Amygdala (tissue), 56 donors: ENCODE results near the gene CCT3.
A peak's percentile ranks its signal among the peaks of the same experiment; 100 is the strongest.
"Not testable (repeated sequence)": the region's sequence is repeated elsewhere in the genome, so short reads cannot be mapped to it uniquely, and the experiment has no call there.

Experiments
- DNase-seq, 56 donors: peaks; one replicate each; lab custom pipeline; 2025; lab: John Stamatoyannopoulos, UW

The CCT3 gene

DNA sequence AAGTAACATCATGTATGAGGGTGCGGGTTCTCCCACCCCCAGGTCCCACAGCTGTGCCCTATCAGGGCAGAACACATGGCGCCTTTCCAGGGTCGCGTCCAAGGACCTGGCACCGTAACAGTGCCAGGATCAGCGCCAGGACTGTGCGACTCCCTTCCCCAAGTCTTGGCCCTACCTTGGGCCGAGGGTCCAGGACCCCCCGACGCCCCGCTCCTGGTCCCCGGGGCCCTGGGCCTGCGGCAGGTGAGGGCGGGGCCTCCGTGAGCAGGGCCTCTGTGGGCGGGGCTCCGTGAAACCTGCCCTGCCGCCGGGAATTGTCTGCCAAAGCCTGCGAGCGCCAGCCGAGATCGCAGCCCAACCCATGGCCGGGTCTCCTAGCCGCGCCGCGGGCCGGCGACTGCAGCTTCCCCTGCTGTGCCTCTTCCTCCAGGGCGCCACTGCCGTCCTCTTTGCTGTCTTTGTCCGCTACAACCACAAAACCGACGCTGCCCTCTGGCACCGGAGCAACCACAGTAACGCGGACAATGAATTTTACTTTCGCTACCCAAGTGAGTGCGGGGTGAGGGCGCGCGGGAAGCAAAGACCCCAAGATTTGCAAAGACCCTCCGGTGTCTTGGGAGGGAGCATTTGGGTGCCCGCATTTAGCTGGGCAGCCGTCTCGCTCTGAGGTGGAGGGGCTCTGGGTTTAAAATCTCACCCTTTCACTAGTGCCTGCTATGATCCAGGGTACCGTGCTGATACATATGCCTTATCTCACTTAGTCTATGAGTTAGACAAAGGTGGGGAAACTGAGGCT is 31.0 kb upstream of the CCT3 start, which contains the start of gene RHBG:
Gene RHBG, plus strand, starts transcription at position 323 of the 796 bp plus-strand sequence. Its CDS starts 39 bp downstream, at position 362.
- DNase-seq, result peak in 1 of 56 donors; percentile 56

DNA sequence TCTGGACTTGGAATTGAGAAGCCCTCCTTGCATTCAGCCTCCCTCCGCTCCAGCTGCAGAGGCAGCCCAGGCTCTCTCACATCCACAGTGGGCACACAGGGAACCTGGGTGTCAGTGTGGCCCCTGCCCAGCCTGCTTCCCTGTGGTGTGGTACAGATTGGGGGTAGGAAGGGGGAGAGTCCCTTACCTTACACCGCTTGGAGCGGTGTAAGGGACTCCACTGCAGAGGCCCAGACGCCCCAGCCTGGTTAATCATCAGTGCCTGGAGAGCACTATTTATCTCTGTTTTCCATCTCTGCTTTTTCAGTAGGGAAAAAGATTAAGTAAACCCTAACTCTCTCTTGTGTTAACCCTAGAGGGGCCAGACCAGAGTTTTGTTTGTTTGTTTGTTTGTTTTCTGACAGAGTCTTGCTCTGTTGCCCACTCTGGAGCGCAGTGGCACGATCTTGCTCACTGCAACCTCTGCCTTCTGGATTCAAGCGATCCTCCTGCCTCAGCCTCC is 30.1 kb upstream of the CCT3 start:
- DNase-seq, result no peak

DNA sequence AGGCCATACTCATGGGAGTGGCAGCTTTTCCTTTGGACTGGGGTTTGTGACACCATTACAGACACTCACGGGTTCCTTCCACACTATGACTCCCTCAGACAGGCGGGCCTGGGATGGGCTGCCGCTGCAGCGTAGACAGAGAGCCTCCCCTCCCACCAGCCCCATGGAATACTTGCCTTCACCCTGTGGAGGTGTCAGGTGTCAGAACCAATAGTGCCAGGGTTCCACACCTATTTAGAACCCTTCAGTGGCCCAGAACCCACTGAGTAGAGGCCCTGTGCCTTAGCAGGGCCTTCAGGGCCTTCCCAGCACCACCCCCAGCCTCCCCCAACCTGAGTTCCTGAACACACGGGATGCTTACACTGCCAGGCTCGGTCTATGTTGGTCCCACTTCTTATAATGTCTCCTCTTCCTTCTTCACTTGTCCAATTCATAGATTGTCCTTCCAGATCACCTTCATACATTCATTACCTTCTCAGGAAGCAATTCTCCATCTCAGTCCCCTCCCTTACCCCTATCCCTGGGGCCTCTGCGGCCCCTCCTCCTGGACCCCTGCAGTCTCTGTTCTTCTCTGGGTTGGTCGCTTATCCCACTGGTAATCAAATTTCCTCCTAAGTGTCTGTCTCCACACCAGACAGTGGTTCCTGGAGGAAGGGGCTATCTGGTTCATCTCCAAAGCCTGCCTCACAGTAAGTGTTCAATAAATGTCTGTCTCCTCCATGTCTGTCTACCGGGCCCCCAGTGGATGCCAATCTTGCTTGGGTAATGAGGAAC is 29.5 kb upstream of the CCT3 start:
- no peak for DNase-seq

DNA sequence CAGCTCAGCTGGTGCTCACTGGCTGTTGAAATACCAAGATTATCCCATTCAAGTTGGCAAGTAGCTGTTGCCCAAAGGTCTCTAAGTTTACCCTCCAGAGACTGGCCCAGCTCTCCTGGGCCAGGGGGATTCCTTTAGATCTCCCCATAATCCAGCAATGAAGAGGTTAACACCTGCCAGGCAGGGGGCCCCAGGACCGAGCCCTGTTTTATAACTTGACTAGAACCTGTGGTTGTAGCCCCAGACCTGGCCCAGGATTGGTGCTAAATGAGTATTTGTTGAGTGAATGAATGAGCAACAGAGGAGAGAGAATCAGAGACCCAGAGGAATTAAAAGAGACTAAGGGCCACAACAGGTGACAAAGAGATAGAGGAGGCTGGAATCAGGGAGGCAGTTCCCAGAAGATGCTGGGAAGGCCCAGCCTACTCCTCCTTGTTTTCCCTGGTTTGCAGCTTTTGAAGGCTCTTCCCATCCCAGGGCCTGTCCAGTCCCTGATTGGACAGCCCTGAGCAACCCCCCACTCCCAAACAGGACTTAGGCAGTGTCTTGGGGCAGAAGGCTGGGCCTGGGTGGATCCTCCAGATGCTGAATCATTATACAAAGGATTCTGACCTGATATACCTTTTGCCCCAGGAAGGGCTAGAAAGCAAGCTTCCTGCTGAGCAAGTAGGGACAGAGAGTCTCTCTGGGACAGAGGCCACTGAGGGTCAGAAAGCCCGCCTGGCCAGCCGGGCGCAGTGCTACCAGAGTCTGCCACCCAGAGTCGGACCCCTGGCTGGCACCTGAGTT is 28.5 kb upstream of the CCT3 start:
- no peak for DNase-seq

DNA sequence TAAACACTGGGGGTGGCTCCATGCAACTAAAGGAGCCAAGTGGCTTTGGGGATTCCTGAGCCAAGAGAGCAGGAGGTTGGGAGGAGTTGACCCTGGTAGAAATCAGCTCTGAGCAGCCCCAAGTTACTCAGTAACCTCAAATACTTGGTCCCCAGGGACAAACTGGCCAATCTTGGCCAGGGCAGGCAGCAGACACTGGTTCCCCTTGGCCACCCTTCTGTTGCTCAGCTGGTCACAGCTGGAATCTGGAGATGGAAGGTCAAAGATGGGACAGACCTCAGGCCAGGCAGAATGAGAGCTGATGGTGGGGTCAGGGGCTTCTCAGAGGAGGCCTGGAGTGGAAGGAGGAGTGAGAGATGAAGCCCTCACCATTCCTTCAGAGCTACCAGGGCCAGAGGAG is 27.7 kb upstream of the CCT3 start:
- DNase-seq, result no peak

DNA sequence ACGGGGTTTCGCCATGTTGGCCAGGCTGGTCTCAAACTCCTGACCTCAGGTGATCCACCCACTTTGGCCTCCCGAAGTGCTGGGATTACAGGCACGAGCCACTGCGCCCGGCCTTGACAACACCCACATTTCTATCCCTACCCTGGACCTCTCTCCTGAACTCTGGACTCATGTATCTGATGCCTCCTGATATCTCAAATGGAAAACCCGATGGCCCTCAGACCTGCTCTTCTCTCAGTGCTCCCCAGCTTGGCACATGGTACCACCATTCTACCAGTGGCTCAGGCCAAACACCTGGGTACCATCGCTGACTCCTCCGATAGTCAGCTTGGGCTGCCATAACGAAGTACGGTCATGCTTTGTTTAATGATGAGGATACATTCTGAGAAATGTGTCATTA is 22.4 kb upstream of the CCT3 start:
- DNase-seq, result no peak

DNA sequence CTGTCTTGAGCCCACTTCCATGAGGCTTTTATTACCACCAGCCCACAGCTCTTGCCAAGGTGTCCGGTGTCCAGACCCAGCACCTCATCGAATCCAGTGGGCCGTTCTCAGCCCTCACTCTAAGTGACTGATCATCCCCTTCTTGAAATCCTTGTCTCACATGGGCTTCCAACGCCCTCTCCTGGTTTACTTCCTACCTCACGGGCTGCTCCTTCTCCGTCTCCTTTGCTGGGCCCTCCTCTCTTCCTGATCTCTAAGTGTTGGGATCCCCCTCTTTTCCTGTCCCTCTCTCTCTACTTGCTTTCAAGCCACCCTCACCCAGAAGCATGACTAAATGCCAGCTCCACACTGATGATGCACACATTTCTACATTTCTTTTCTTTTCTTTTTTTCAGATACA is 21.9 kb upstream of the CCT3 start:
- DNase-seq, result no peak

DNA sequence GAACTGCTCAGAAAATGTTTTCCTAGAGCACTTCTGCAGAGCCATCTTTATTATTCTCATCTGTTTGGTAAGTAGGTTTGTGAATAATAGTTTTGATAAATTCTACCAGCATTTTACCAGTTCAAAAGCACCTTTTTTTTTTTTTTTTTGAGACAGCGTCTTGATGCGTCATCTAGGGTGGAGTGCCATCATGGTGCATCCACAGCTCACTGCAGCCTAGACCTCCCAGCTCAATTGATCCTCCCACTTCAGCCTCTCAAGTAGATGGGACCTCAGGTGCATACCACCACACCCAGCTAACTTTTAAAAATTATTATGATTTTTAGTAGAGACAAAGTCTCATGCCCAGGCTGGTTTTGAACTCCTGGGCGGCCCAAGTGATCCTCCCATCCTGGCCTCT is 21.2 kb upstream of the CCT3 start:
- DNase-seq, result no peak

DNA sequence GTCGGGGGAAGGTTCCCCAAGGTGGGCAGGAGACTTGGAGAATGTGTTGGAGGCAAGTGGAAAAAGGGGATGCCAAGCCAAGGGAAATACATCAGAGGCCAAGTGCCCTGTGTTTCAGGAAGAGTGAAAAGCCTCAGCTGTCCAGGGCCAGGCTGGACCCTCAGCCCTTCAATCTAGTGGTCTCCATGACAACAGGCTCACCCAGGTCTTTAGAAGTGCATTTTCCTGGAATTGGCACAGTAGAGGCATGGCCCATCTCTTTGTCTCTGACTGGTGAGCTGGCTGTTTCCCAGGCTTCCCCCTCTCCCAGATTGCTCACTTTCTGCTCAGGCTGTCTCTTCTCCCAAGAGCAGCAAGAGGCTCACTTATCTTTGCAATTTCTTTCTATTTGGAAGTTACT is 20.5 kb upstream of the CCT3 start:
- no peak for DNase-seq

DNA sequence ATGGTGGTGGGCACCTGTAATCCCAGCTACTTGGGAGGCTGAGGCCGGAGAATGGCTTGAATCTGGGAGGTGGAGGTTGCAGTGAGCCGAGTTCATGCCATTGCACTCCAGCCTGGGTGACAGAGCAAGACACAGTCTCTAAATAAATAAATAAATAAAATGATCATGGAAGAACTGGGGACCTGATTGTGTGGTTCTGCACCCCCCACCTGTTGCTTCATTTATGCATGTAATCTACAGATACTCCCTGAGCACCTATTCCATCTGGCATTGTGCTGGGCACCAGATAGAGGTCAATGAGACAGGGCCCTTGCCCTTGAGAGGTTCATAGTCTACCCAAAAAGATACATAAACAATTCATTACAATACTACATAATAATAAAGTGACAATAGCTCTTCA is 19.9 kb upstream of the CCT3 start:
- DNase-seq, result no peak

DNA sequence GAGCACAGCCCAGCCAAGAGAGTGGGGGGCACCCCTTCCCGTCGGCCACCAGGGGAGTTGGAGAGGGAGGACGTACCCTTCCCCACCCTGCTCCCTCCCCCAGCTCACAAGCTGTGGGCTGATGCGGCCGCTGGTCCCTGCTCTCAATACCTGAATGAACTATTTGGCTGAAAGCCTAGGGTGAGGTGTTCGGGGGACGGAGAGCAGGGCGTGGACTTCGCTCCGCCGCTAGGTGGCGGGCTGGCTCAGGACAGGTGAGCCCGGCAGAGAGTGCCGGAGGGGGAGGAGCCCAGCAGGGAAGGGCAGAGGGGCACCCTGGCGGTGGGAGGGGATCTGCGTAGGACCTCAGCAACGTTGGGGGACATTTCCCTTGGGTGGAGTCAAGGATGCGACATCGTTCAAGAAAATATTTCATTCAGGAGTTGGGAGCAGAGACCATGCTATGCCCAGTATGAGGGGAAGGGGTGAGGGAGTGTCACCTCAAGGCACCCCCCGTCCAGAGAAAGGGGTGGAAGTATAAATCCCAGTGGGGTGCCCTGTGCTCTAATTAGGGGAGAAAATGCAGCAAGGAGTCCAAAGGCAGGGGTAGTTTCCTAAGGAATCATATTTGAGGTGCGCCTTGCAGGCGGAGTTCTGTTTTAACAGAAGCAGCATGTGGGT is 18.9 kb upstream of the CCT3 start:
- DNase-seq, result peak in 10 of 56 donors; percentile 0 to 53 (median 6)

DNA sequence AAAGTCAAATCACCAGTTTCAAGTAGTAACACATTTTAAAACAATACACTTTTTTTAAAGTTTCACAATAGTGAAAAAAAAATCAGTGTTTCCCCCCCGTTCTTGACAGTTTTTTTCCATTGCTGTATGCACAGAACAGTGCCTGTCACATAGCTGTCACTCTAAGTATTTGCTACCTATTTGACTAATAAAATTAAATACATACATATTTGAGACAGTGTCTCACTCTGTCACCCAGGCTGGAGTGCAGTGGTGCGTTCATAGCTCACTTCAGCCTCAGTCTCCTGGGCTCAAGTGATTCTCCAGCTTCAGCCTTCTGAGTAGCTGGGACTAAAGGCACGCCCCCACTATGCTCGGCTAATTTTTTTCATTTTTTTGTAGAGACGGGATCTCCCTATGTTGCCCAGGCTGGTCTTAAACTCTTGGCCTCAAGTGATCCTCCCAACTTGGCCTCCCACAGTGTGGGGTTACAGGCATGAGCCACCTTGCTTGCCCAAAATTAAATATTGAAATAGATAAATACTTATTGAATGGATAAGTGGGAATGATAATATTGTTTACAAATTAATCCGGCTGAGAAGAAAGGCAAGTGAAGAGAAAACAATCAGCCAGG is 18.3 kb upstream of the CCT3 start:
- DNase-seq, result no peak

DNA sequence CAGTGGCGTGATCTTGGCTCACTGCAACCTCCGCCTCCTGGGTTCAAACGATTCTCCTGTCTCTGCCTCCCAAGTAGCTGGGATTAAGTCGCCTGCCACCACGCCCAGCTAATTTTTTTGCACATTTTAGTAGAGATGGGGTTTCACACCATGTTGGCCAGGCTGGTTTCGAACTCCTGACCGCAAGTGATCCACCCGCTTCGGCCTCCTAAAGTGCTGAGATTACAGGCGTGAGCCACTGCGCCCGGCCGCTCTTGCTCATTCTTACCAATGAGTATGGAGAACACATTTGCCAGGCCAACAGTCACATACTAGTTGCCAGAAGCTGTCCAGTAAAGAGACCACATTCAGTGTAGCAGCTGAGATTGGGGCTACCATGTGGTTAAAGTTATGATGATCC is 14.4 kb upstream of the CCT3 start:
- DNase-seq, result not testable (repeated sequence)

DNA sequence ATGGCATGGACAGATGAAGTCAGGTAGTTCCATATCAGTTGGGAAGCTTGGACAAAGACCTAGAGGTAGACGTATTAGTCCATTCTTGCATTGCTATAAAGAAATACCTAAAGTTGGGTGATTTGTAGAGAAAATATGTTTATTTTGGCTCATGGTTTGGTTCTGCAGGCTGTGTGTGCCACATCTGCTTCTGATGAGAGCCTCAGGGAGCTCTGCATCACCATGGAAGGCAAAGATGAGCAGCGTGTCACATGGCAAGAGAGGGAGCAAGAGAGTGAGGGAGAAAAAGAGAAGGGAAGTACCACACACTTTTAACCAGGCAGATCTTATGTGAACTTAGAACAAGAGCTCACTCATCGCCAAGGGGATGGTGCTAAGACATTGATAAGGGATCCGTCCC is 9.2 kb upstream of the CCT3 start:
- no peak for DNase-seq

DNA sequence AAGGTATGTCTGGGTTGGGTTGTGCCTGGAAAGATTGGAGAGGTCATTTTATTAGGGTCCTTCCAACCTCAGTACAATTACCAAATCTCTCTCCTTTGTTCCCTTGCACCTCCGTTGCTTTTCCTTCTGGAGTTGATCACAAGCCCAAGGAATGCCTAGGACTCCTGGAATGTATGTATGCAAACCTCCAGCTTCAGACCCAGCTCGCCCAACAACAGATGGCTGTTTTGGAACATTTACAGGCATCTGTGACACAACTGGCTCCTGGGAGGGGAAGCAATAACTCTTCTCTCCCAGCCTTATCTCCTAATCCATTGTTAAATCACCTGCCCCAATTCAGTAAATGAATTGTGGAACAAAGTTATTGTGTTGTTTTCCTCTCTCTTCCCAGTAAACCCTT is 8.5 kb upstream of the CCT3 start:
- DNase-seq, result no peak

DNA sequence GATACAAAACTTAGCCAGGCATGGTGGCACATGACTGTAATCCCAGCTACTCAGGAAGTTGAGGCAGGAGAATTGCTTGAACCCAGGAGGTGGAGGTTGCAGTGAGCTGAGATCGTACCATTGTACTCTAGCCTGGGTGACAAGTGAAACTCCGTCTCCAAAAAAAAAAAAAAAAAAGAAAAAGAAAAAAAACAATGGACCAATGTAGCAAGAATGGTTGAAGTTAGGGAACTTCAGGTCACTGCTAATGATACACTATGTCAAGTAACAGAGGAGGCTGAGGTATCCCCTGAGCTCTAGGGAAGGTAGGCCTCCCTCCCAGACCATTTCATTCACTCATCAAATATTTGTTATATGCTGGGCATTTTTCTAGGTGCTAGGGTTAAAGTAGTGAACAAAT is 7.9 kb upstream of the CCT3 start:
- not testable (repeated sequence) for DNase-seq

DNA sequence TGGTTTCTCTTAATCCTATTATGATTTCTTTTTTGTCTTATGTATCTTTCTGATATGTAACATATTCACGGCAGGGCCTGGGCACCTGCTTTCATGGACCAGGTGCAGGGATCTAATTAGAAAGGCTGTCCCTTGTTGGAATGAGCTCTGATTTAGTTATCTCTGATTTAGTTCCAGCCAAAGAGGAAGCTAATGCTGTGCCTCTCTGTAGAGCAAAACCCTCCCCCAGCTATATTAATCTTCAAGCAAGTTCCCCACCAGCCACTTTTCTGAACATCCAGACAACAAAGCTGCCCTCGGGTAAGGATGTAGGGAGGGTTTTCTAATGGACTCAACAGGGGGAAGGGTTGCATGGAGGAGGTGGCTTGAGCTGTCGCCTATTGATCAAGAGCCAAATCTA is 6.3 kb upstream of the CCT3 start:
- DNase-seq, result no peak

DNA sequence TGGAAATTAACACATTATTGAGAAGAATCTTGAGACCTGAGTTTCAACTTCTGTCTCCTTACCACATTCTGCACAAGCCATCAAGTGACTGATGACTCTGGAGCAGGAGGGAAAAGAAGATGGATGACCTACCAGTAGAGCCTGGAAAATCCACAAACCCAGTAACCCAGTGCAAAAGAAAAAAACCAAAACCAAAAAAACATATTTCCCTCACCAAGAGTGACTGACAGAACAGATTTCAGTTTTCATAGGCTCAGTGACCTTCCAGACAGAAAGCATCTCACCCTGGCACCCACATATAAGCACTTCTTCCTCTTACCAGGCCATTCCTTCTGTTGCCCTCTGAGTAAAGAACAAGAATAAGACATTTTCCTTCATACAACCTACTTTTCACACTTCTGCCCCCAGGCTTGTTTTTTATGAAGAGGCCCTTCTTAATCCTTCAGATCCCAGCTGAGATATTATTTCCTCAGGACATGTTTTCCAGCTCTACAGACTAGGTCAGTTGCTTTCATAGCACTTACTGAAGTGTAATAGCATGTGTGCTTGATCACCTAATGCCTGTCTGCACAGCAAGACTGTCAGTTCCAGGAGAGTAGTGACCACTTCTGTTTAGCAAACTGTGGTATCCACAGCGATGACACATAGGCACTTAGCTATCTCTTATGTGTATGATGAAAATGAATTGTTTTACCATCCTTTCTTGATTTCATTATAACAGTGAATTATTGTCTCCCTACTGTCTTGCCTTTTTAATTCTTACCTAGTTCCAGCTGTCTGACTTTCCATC is 4.3 kb upstream of the CCT3 start:
- no peak for DNase-seq

DNA sequence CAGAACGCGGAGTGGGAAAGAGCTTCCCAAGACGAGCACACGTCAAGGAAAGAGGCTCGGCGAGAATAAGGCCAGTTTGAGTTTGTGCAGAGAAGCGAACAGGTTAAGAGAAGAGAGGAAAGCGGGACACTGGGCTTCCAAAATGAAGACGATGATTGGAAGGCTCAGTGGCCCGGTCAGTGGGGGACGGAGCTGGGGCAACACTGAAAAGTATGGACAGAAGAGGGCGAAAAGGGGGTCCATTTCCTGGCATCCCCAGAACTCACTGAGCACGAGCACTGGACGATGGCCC is 258 bp downstream of the CCT3 start:
- peak in 2 of 56 donors; percentile 14 to 28 for DNase-seq
